WTC11 (cell line): Measurements from ENCODE around the gene BOLA3. TPM values are rescaled to one million over a fixed set of nuclear protein-coding genes. Genes with fewer than 3 reads are reported as not detected.
A peak's percentile ranks its signal among the peaks of the same experiment; 100 is the strongest.

Source experiments
- ATAC-seq: fragments of 200-7000 bp; cut with Tn5 transposase; 2 replicates; pipeline ENCODE4 v1.10.0; 2021; ENCODE audit warnings: mild to moderate bottlenecking, moderate library complexity
- CTCF ChIA-PET: fragments of 300-600 bp; sonication (Branson Sonifier 250); formaldehyde crosslinking; loops from one replicate; lab custom pipeline; 2021; ENCODE audit warnings: antibody characterized with exemption; lab: Charles Lee
- POLR2A ChIA-PET: fragments of 350-600 bp; sonication (Branson Sonifier 250); formaldehyde crosslinking; loops from one replicate; lab custom pipeline; 2021; ENCODE audit warnings: antibody characterized with exemption; lab: Charles Lee
- DNase-seq: peaks from one replicate; pipeline ENCODE4 v3.0.0; 2021; ENCODE audit warnings: low spot score
- H3K27ac Mint-ChIP-seq: 2 replicates; pipeline ENCODE4 v1.8.0; 2021; ENCODE audit warnings: mixed read lengths
- H3K27me3 Mint-ChIP-seq: 2 replicates; pipeline ENCODE4 v1.8.0; 2021; ENCODE audit warnings: low read depth, mild to moderate bottlenecking, moderate library complexity, mixed read lengths
- H3K36me3 Mint-ChIP-seq: 2 replicates; pipeline ENCODE4 v1.8.0; 2021; ENCODE audit warnings: mixed read lengths
- H3K4me1 Mint-ChIP-seq: 2 replicates; pipeline ENCODE4 v1.8.0; 2022; ENCODE audit warnings: mixed read lengths
- H3K4me3 Mint-ChIP-seq: 2 replicates; pipeline ENCODE4 v1.8.0; 2021; ENCODE audit warnings: mild to moderate bottlenecking, moderate library complexity, mixed read lengths
- H3K9me3 Mint-ChIP-seq: 2 replicates; pipeline ENCODE4 v1.8.0; 2021; ENCODE audit warnings: mixed read lengths
- AFF4 ChIP-seq: sonication (generic); formaldehyde crosslinking; IDR thresholded peaks from 2 replicates; pipeline ENCODE4 v1.8.1; 2023; ENCODE audit warnings: mild to moderate bottlenecking, missing genetic modification reagents, borderline replicate concordance
- AR ChIP-seq: fragments of 250-450 bp; sonication (Bioruptor Pico); IDR thresholded peaks from 2 replicates; pipeline ENCODE4 v1.9.0; 2021; ENCODE audit warnings: mild to moderate bottlenecking
- CTCF ChIP-seq: fragments of 200-600 bp; IDR thresholded peaks from 2 replicates; pipeline ENCODE4 v1.8.0; 2022; ENCODE audit warnings: antibody characterized with exemption
- E2F5 ChIP-seq: sonication (generic); formaldehyde crosslinking; IDR thresholded peaks from 2 replicates; pipeline ENCODE4 v1.8.1; 2022; ENCODE audit warnings: mild to moderate bottlenecking, moderate library complexity, missing genetic modification reagents
- ESRRA ChIP-seq: sonication (generic); formaldehyde crosslinking; IDR thresholded peaks from 2 replicates; pipeline ENCODE4 v1.8.1; 2022; ENCODE audit warnings: mild to moderate bottlenecking, missing genetic modification reagents, borderline replicate concordance
- FOXK1 ChIP-seq: sonication (generic); formaldehyde crosslinking; IDR thresholded peaks from 2 replicates; pipeline ENCODE4 v1.8.0; 2022; ENCODE audit warnings: mild to moderate bottlenecking, moderate library complexity, missing genetic modification reagents
- JAZF1 ChIP-seq: fragments of 250-450 bp; sonication (Bioruptor Pico); IDR thresholded peaks from 2 replicates; pipeline ENCODE4 v1.9.0; 2021; ENCODE audit warnings: moderate library complexity, mild to moderate bottlenecking, inconsistent platforms
- MAX ChIP-seq: sonication (generic); formaldehyde crosslinking; IDR thresholded peaks from 2 replicates; pipeline ENCODE4 v1.8.0; 2022; ENCODE audit warnings: mild to moderate bottlenecking, missing genetic modification reagents
- MXD4 ChIP-seq: fragments of 250-450 bp; sonication (Bioruptor Pico); IDR thresholded peaks from 2 replicates; pipeline ENCODE4 v1.8.0; 2021; ENCODE audit warnings: mild to moderate bottlenecking, moderate library complexity, borderline replicate concordance
- PRDM15 ChIP-seq: sonication (generic); formaldehyde crosslinking; IDR thresholded peaks from 2 replicates; pipeline ENCODE4 v1.8.0; 2022; ENCODE audit warnings: missing genetic modification reagents
- PRRX2 ChIP-seq: fragments of 250-450 bp; sonication (Bioruptor Pico); IDR thresholded peaks from 2 replicates; pipeline ENCODE4 v1.8.0; 2021; ENCODE audit warnings: mild to moderate bottlenecking
- RELA ChIP-seq: sonication (generic); formaldehyde crosslinking; IDR thresholded peaks from 2 replicates; pipeline ENCODE4 v1.8.1; 2022; ENCODE audit warnings: missing genetic modification reagents, mild to moderate bottlenecking, borderline replicate concordance
- TEAD4 ChIP-seq: sonication (generic); formaldehyde crosslinking; IDR thresholded peaks from 2 replicates; pipeline ENCODE4 v1.8.0; 2022; ENCODE audit warnings: mild to moderate bottlenecking, missing genetic modification reagents
- TP53 ChIP-seq: sonication (generic); formaldehyde crosslinking; IDR thresholded peaks from 2 replicates; pipeline ENCODE4 v1.8.1; 2023; ENCODE audit warnings: mild to moderate bottlenecking, missing genetic modification reagents
- USF2 ChIP-seq: sonication (generic); formaldehyde crosslinking; IDR thresholded peaks from 2 replicates; pipeline ENCODE4 v1.8.1; 2023; ENCODE audit warnings: mild to moderate bottlenecking, missing genetic modification reagents, moderate library complexity
- ZBTB43 ChIP-seq: sonication (generic); formaldehyde crosslinking; IDR thresholded peaks from 2 replicates; pipeline ENCODE4 v1.8.1; 2023; ENCODE audit warnings: mild to moderate bottlenecking, missing genetic modification reagents
- ZNF121 ChIP-seq: sonication (generic); formaldehyde crosslinking; IDR thresholded peaks from 2 replicates; pipeline ENCODE4 v1.8.0; 2023; ENCODE audit warnings: missing genetic modification reagents
- ZNF263 ChIP-seq: sonication (generic); formaldehyde crosslinking; IDR thresholded peaks from 2 replicates; pipeline ENCODE4 v1.8.1; 2022; ENCODE audit warnings: low read depth, mild to moderate bottlenecking, moderate library complexity, missing genetic modification reagents
- ZNF317 ChIP-seq: sonication (generic); formaldehyde crosslinking; IDR thresholded peaks from 2 replicates; pipeline ENCODE4 v1.8.1; 2023; ENCODE audit warnings: low read depth, mild to moderate bottlenecking, moderate library complexity, missing genetic modification reagents, borderline replicate concordance
- total RNA-seq: library from RNA; stranded (reverse); gene quantifications from 3 replicates; pipeline ENCODE4 v1.2.3, GENCODE V29; 2021

The BOLA3 gene
- total RNA-seq, 1 experiment from 2014 or later, result 58.2 TPM

GRCh38 chr2:74119912-74120825, 27.5 kb downstream of the BOLA3 start:
- Mint-ChIP-seq H3K27ac (no peak overlapping the region), H3K9me3 (peaks cover 26% of the 10 kb centered on the region), H3K4me3 (peak overlapping the region; percentile 61), H3K27me3 (peaks cover 76% of the 10 kb centered on the region), H3K4me1 (no peaks in the 10 kb centered on the region), H3K36me3 (peaks cover 28% of the 10 kb centered on the region)
- ChIA-PET POLR2A (interaction anchor here (0.6 to 1.3 kb wide), 3 partner anchors 13 to 291 kb away, joined by 3 to 4 read pairs (median 4); partner anchors contain the start of gene STAMBP), CTCF (interaction anchor here (0.5 to 1.7 kb wide), 35 partner anchors 9 to 394 kb away, joined by 3 to 13 read pairs (median 4); partner anchors contain the start of genes MOB1A, STAMBP, TLX2 and TPRKB)
- peak; percentile 86 for DNase-seq
- ATAC-seq, result peak; percentile 96
- TF ChIP-seq PRRX2 (CRISPR knock-in tag) (peak; percentile 62; the same call in 1 of the 2 replicates), E2F5 (CRISPR knock-in tag) (peak; percentile 68; the same call in 1 of the 2 replicates), MXD4 (no peak), AR (no peak; the same call in 1 of the 2 replicates), ZNF121 (CRISPR knock-in tag) (no peak), ZNF263 (no peak), JAZF1 (CRISPR knock-in tag) (no peak), USF2 (CRISPR knock-in tag) (no peak), ESRRA (CRISPR knock-in tag) (no peak), CTCF (no peak), MAX (CRISPR knock-in tag) (peak; percentile 78), ZBTB43 (CRISPR knock-in tag) (no peak), TP53 (CRISPR knock-in tag) (no peak), AFF4 (no peak), FOXK1 (CRISPR knock-in tag) (peak; percentile 67; the same call in 1 of the 2 replicates), TEAD4 (CRISPR knock-in tag) (no peak), RELA (no peak), PRDM15 (CRISPR knock-in tag) (no peak), ZNF317 (no peak)
